Measurements from ENCODE around the gene ZBTB45. TPM values are rescaled to one million over a fixed set of nuclear protein-coding genes. Genes with fewer than 3 reads are reported as not detected.

The ZBTB45 gene
- total RNA-seq, 1 experiment from 2014 or later = 12.0 TPM

- no peak for DNase-seq (ENCODE audit: low read depth, low spot score)
- H3K9me2 ChIP-seq (ENCODE audit: insufficient read depth) = no peaks in the 10 kb centered on the region
- H2AFZ ChIP-seq (ENCODE audit: low read depth, low read length, poor library complexity, severe bottlenecking) = no peak overlapping the region
- peaks cover 81% of the 10 kb centered on the region for H3K79me2 ChIP-seq (ENCODE audit: insufficient read depth, low read length)
- H3K9me3 ChIP-seq (ENCODE audit: control insufficient read depth in 1 of 2, insufficient read depth in 1 of 2, low read depth in 1 of 2, low read length in 2 of 2) = no peaks in the 10 kb centered on the region
- RAD21 ChIA-PET (ENCODE audit: low non-redundant PET in 1 of 2, low total read pairs in 2 of 2, uncharacterized antibody in 2 of 2, unreplicated experiment in 2 of 2) = no interaction called here
- intact Hi-C loops (cut with micrococcal nuclease) = no loop called here
- no peak overlapping the region for H3K9ac ChIP-seq (ENCODE audit: low read length)
- no peak overlapping the region for H3K4me3 ChIP-seq (replicated peaks in 1 of 2; ENCODE audit: low read depth in 1 of 2, low read length in 2 of 2)
- CTCF ChIA-PET = no interaction called here
- TF ChIP-seq MAX (IDR thresholded peaks at IDR 0.05) (no peak), ELF1 (IDR thresholded peaks at IDR 0.05; ENCODE audit: borderline replicate concordance, low read depth) (no peak), POLR2AphosphoS5 (IDR thresholded peaks at IDR 0.05; ENCODE audit: low read depth, low read length) (no peak; the same call in 1 of the 2 replicates), SRF (IDR thresholded peaks at IDR 0.05; ENCODE audit: low read depth) (no peak), FOSL1 (IDR thresholded peaks at IDR 0.05; ENCODE audit: low read depth) (no peak), YY1 (IDR thresholded peaks at IDR 0.05; ENCODE audit: extremely low read depth, insufficient replicate concordance, low read depth, low read length) (no peak), SP1 (IDR thresholded peaks at IDR 0.05; ENCODE audit: low read depth) (no peak), ZFX (IDR thresholded peaks at IDR 0.05) (no peak), CBX3 (IDR thresholded peaks at IDR 0.05; ENCODE audit: low read depth) (no peak), SIN3A (IDR thresholded peaks at IDR 0.05; ENCODE audit: low read depth) (no peak), ZBTB33 (IDR thresholded peaks at IDR 0.05; ENCODE audit: extremely low read depth, insufficient replicate concordance, low read length) (no peak), JUND (IDR thresholded peaks at IDR 0.05) (no peak), ZNF274 (IDR thresholded peaks at IDR 0.05; ENCODE audit: low read depth, low read length) (no peak), EZH2 (IDR thresholded peaks at IDR 0.05) (no peak), CTCF (IDR thresholded peaks at IDR 0.05 in 2 of 3, conservative IDR thresholded peaks at IDR 0.05 in 1 of 3; ENCODE audit: borderline replicate concordance in 1 of 3, insufficient read depth in 1 of 3, low read depth in 2 of 3, low read length in 2 of 3) (no peak), EZH2phosphoT487 (IDR thresholded peaks at IDR 0.05; ENCODE audit: borderline replicate concordance) (no peak), ATF3 (IDR thresholded peaks at IDR 0.05) (no peak), REST (IDR thresholded peaks at IDR 0.05; ENCODE audit: low read depth) (no peak), EGR1 (IDR thresholded peaks at IDR 0.05; ENCODE audit: low read depth) (no peak), POLR2A (IDR thresholded peaks at IDR 0.05; ENCODE audit: borderline replicate concordance, extremely low read depth, insufficient read depth, insufficient read length) (no peak)
- no TSS peak for BruUV-seq (replicated peaks)
- POLR2A ChIA-PET = no interaction called here
- H3K27ac ChIP-seq (ENCODE audit: low read depth, low read length) = peak overlapping the region; percentile 10; the same call in 1 of the 2 replicates
- peaks cover 52 to 65% of the 10 kb centered on the region in 2 experiments; a peak in 3 of 4 replicates for H3K36me3 ChIP-seq (ENCODE audit: control insufficient read depth in 1 of 2, insufficient read depth in 2 of 2, low read length in 2 of 2)
- peaks cover 18 to 23% of the 10 kb centered on the region in 2 experiments; a peak in 3 of 4 replicates for H3K4me1 ChIP-seq (ENCODE audit: control insufficient read depth in 1 of 2, insufficient read depth in 2 of 2, low read length in 2 of 2)
- H3K27me3 ChIP-seq (ENCODE audit: insufficient read depth, low read length) = no peaks in the 10 kb centered on the region
- no peak overlapping the region for H3K4me2 ChIP-seq (ENCODE audit: low read length)
- no peak for ATAC-seq
- peaks cover 32% of the 10 kb centered on the region; the same call in 1 of the 2 replicates for H4K20me1 ChIP-seq (ENCODE audit: insufficient read depth)
These were observed 29.5 kb upstream of the ZBTB45 start for GRCh38 chr19:58548859-58549663.
